HG03108 (cell line): Measurements from ENCODE around the gene ERC2.

Experiments used
- ATAC-seq: cut with Tn5 transposase; IDR thresholded peaks from one replicate; pipeline ENCODE4 v1.9.1; 2021; ENCODE audit warnings: moderate library complexity; ENCODE audit not compliant: unreplicated experiment

Gene ERC2

DNA sequence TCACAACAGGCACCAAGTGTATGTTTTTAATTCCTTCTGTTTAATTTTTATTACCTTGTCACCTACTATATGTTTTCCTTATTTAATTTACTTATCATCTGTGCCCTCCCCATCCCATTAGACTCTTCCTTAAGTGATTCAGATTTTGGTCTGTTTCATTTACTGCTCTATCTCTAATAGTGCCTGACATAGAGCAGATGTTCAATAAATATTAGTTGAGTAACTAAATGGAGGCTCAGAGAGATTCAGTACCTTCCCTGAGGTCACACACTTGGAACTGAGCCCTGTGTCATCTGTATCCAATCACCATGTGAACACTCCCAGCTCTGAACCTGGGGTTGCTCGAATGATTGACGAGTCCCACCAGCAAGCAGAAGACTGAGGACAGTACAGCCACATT lies 663.1 kb downstream of the ERC2 start:
- ATAC-seq = no peak

DNA sequence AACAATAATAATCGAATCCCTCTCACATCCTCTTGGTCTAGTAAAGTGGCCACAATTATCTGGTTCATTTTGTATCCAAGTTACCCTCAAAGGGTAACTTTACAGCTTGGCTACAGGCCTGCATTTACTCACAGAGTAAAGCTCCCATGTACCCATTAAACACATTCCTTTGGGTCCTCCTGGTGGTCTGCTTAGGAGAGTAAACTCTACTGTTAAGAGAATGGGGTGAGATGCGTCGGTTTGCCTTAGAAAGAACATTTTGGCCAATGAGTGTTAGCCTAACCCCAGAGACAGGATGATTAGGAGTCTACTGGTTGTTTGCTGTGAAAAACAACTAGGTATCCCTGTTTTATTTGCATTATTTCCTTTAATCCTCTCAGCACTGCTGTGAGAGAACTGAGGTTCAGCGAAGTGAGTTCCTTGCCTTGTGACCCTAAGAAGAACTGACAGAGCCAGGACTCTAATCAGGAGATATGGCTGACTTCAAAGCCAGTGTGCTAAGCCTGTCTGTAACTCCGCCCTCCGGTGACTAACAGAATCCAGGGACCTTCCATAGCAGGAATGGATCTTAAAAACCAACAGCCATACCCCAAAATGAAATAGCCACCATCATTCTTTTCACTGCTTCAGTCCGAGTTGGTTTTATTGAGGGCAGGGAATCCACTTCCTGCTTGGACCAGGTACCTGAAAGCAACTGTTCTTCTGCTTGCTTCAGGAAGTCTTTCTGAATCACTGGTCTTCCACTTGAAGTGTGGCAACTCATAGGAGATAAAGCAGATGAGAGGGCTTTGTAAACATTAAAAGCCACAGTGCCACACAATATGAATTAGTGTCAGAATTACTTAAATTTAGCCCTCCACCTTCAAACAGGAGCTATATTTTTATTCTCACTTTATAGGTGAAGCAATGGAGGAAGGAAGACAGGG lies 663.8 kb downstream of the ERC2 start:
- ATAC-seq = no peak

DNA sequence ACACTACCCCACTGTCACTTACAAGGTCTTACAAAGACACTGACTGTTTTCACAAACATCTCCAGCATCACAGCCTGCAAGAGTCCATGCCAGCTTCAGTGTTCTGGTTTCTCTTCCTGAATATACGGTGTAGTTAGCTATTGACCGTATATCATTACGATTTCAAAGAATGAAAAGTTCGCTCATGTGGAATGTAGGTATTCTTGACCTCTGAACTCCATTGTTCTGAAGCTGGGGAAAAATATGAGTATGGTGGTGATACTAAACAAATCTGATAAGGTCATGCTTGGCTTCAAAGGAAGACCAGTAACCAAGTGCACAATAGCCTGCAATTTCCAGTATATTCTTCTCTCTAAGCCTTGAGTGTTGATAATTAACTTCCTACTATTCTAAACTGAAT lies 665.5 kb downstream of the ERC2 start:
- no peak for ATAC-seq

DNA sequence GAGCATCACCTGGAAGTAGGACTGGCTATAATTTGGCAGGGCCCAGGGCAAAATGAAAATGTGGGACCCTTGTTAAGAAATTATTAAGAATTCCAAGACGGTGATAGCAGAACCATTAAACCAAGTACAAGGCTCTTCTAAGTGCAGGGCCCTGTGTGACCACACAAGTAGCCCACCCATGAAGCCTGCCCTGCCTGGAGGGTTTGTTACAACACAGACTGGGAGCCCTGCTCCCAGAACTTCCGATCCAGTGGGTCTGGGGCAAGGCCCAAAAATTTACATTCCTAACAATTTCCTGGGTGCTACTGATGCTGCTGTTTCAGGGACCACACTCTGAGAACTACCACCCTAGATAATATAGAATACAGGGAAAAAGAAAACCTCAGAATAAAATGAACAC lies 666.6 kb downstream of the ERC2 start:
- ATAC-seq = no peak

DNA sequence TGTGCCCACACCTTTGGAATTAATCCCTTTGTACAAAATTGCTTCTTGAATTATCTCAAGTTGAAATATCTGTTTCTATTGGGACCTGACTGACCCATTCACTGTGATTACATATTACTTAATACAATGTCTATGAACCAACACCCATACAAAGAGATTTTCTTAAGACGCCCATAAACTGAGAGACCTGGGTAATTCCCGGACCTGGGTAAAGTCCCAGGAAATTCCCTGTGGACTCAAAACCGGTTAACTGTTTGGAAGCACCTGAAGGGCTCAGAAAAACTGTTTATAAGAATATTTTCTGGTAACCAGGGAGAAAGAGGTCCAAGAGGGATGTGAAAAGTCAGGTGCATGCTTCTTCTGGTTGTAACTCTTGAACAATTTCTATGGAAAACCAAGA lies 667.2 kb downstream of the ERC2 start:
- no peak for ATAC-seq

DNA sequence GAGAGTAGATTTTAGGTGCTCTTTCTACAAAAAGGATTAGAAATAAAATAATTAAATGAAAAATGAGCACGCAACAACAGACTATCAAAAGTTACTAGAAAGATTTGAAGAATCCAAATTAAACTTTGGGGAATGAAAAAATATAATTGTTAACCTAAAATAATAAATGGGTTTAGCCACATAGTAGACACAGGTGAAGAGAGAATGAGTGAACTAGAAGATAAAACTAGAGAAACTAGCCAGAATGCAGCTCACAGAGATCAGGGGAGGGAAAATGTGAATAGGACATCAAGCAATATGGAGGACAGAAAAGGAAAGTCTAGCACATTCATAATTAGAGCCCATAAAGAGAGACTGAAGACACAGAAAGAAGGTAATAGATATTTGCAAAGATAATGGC lies 670.5 kb downstream of the ERC2 start:
- no peak for ATAC-seq

DNA sequence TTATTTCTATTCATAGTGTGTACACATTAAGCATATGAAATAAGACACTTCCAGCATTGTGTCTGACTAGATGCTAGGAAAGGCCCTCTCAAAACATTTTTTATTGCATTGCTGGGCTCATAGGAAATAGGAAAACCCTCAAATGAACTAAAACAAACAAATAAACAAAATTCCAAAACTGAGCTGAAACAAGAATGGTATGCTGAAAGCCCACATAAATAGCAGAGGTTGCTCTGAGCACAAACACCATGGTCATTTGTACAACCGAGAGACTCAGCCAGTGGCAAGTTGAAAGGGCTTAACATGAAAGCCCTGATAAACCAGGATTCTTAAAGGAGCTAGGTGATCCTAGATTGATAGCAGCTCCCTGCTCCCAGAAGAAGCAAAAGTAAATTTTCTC lies 671.2 kb downstream of the ERC2 start:
- no peak for ATAC-seq

DNA sequence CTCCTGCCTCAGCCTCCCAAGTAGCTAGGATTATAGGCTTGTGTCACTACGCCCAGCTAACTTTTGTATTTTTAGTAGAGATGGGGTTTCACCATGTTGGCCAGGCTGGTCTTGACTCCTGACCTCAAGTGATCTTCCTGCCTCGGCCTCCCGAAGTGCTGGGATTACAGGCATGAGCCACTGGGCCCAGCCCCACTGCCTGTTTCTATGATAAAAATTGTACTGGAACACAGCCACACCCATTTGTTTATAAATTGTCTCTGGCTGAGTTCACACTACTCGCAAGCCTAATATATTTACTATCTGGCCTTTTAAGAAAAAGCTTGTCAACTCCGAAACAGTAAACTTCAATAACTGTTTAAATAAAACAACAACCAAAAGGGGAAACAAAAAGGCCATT lies 671.7 kb downstream of the ERC2 start:
- ATAC-seq = no peak

DNA sequence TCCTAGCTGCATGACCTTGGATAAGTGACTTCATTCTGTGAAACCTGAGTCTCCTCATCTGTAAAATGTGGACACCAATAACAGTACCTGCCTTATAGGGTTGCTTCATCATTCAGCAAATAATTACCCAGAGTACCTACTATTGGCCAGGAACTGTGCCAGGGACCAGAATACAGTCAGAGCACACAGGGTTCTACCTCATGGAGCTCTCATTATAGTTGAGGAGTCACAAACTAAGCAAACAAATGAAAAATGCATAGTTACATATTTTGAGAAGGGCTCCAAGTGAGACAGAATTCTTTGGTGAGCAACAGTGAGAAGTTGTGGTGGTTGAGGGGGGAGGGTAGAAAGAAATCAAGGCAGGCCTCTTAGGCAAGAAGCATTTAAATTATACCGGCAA lies 672.5 kb downstream of the ERC2 start:
- ATAC-seq = no peak

DNA sequence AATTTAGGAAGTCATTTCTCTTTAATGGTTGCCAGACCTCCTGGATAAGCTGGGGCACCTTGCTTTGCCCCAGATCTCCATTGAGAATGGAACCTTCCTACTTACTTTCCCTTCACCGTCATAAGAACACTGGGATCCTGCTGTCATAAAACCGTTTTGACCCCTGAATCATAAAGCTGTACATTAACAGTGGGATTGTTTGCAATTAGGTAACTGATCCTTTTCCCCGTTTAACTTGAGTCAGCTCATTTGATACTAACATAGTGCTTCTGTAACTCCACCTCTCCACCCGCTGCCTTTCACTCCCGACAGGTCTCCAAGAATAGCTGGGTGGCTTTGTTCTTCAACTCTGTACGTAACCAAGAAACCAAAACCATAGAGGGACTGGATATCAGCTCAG lies 673.0 kb downstream of the ERC2 start:
- ATAC-seq = no peak

DNA sequence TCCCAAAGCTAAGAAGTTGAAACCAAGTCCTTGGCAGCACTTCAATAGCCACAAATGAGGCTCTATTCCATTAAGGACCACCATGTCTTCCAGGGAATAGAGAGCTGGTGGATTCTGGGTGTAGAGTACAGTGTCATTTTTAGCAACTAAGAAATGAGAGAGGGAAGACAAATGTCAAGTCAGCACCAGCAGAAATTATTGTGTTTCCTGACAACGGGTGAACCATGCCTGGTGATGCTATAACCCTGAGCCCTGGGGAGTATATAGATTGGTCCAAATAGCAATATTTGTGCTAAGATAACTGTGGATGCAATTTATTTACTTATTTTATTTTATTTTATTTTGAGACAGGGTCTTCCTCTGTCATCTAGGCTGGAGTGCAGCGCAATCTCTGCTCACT lies 675.5 kb downstream of the ERC2 start:
- no peak for ATAC-seq

DNA sequence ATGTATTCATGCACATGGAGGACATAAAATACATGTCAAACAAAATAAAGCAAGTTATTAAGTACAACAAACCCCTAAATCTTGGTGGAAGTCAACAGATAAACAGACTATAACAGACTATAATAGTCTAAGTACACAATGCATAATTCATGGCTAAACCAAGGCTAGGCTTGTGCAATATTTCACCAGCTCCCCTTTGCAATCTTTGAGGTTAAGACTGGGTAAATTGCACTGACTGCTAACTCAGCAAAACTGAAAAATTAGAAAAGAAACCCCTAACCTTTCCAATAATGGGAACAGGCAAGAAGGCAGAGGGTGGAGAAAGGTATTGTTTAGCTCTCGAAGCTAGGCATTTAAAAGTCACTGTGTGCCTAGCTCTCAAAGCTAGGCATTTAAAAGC lies 676.3 kb downstream of the ERC2 start:
- ATAC-seq = no peak

DNA sequence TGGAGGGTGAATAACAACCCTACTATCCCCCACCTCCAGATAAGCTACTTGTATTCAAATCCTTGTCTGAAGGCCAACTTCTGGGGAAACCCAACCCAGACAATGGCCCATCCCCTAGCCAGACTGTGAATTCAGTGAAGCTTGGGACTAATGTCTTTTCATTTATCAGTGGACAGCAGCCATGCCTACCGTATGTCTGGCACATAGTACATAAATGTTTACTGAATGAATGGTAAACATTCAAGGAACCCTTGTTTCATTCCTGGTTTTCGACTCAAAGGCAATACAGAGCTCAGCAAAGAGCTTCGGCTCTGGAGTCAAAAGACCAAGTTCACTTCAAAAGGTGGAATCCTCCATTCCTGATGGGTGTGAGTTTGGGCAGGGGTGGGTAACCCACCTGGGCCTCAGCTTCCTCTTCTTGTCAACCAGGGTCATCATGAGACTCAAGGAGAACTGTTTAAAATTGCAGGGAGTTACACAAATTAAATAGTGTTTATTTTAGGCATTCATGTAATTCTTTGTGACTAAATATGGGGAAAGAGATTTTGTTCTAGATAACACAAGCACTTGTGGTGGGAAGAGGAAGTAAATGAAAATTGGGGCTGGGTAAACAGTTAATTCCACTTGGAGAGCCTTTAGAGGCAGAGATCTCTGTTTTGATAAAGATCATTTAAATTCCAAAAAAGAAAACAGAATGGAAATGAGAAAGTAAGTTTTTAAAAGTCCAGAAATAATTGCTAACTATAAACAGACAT lies 677.5 kb downstream of the ERC2 start:
- no peak for ATAC-seq

DNA sequence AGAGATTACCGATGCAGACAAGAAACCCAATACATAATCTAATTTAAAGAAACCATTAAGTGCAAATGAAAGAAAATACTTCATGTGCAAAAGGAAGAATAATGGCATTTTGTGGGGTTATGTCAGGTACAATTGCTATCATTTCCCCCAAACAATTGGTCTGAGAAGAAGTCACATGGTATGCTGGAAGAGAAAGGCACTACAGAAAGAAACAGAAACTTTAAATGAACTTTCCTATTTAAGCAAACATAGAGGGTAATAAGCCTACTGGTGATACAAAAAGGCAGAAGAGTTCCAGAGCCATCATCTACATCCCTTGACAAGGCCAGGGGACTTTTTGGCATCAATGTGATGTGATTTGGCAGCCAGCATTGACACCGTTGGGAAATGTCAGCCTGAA lies 678.8 kb downstream of the ERC2 start:
- no peak for ATAC-seq

DNA sequence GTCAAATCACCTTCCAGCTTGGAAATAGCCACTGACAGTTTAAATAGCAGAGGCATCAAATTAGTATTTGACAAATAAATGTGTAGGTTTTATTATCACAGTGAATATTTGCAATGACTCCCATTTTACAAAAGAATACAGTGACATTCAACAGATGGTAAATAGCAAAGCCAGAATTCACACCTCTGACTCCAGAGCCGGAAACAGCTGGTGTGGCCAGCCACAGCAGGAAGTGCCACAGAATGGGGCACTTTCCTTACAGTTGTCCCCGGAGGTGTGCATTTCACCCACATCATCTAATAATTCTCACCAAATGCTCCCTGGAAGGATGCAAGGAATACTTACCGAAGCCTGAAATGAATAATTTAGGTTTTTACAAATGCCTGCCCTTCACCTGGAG lies 685.5 kb downstream of the ERC2 start:
- no peak for ATAC-seq

DNA sequence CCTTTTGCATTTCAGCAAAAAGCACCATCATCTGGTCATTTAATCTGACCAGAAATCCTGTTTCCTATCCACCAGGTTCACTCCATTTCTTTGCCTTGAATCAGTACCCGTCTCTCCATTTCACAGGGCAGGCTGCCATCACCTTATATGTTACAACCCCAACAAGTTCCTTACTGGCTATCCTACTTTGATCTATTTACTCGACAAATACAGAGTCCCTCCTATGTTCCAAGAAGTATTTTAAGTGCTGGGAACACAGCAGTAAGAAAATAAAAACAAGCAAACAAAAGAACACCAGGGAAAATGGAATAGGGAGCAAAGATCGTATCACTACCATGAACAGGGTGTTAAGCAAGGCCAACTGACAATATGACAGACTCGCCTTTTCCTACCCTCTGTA lies 685.9 kb downstream of the ERC2 start:
- no peak for ATAC-seq

DNA sequence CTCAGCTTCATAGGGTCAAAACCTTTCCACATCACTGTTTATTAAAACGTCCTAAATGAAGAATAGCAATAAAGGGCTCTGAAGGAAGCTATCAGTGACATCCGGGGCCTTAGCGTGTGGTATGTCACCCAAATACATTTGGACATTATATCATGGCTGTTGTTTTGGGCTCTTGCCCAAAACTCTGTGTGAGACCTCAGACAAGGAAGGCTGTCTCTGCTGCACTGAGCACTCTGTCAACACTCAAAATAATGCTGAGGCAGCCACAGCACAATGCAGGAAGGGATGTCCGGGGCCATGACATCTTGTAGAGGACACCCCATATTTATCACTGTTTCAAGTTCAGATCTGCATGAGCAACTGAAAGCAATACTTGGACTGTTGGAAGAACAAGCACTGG lies 687.4 kb downstream of the ERC2 start:
- ATAC-seq = no peak

DNA sequence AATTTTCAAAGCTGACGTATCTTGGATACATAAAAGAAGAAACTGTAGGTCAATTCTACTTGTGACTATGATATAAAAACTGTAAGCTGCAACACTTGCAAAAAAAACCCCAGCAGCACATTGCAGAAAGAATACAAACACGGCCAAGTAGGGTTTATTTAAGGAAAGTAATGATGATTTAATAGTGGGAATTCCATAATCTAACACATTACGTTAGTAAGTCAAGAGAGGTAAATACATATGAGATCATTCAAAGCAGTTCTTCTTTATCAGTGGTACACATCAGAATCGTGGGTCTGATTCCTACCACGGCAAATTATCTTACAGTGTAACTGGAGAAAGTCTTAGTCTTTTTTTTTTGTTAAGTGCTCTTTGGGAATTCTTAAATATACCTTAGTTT lies 688.7 kb downstream of the ERC2 start:
- no peak for ATAC-seq

DNA sequence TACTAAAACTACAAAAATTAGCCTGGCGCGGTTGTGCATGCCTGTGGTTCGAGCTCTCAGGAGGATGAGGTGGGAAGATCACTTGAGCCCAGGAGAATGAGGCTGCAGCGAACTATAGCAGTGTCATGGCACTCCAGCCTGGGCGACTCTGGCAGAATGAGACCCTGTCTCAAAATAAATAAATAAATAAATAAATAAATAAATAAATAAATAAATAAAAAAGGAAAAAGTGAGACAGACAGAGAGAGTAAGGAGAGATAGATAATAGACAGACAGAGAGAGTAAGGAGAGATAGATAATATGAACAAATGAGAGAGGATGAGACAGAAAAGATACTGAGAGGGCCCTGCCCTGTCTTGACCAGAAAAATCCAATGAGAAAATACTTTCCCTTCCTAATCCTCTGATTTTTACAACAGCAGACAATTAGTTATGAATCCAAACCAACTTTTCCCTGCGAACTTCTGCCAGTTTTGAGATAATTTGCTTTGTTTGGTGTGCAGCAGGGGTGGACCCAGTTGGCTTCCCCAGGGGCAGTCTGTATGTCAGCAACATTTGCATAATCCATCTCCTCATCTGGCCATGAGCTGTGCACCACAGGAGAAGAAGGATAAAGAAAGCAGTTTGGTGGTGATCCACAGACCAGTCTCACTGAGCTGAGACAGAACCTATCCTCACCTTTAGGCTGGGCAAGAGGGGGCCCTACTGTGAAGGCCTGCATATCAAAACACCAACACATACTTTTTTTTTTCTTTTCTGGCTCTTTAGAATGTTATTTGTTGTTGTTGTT lies 692.7 kb downstream of the ERC2 start:
- no peak for ATAC-seq

DNA sequence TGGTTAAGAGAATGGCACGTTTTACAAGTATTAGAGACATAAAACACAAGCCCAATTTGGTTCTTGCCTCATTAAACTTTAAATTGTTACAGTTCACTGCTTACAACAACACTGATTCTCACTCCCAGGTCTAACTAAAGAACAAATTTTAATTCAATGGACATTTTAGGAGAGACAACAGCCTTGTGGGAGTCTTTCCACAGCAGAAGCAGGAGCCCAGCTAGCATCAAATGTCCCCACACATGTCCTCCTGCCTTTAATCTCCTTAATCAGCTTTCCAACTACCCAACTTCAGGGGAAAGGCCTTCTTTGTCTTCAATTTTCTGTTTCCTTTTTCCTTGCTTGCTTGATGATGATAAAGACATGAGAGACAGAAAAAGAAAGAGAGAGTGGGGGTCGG lies 693.4 kb downstream of the ERC2 start:
- no peak for ATAC-seq

DNA sequence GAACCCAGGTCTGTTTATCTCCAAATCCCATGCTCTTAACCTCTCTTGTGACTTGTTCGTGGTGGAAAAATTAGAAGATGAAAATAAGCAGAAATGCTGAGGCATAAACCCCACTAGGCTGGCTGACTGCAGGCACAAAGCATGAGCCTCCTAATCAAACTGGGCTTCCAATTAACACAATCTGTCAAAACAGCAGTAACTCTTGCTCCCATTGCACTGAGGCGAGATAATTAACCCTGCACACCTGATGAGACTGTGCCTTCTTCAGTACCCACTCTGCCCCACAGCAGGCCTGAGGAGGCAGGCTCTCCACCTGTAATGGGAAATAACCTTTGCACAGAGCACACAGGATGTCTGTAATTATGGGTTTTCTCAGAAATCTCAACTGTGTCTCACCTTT lies 696.8 kb downstream of the ERC2 start:
- no peak for ATAC-seq

DNA sequence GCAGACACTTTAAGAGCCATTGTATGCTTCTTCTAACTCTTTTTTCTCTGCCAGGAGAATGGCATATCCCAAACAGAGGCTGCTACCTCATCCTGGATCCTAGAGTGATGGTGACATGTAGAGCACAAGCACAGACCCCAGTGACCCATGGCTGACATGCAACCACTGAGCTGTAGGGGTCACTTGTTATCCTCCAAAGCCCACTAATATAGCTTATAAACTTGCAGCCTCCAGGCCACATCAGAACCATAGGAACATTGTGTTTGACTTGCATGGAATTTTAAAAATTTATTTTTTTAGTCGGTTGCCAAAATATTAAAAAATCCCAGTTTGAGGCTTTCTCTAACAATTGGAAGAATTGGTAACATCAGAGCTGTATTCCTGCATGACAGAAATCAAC lies 698.2 kb downstream of the ERC2 start:
- no peak for ATAC-seq
